Measurements from ENCODE around the gene ARPC1B.
"Not testable (repeated sequence)": the region's sequence is repeated elsewhere in the genome, so short reads cannot be mapped to it uniquely, and the experiment has no call there.

ARPC1B gene

DNA sequence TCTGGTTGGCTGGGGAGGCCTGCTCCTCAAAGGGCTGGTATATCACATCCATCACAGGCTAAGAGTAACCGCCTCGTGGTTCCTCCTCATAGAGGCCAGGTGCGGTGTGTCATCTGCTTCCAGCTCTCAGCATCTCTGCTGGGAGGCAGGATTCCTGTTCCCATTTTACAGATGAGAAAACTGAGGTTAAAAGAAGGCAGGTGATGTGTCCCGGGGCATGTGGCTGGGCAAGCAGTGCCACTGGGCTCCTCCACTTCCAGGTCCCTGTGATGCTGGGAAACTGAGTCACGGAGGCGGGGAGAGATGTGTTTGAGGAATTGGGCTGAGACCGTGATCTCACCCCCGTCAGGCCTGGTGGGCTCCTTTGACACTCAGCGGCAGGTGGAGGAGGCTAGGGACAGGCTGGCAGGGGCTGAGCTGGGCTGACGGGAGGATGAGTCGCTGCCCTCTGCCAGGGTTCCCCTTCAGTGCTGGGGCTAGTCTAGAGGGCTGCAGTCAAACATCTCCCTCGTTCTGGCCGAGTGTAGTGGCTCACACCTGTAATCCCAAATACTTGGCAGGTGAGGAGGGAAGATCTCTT, 9.4 kb downstream of the ARPC1B start:
- TF ChIP-seq, protein P1, sequence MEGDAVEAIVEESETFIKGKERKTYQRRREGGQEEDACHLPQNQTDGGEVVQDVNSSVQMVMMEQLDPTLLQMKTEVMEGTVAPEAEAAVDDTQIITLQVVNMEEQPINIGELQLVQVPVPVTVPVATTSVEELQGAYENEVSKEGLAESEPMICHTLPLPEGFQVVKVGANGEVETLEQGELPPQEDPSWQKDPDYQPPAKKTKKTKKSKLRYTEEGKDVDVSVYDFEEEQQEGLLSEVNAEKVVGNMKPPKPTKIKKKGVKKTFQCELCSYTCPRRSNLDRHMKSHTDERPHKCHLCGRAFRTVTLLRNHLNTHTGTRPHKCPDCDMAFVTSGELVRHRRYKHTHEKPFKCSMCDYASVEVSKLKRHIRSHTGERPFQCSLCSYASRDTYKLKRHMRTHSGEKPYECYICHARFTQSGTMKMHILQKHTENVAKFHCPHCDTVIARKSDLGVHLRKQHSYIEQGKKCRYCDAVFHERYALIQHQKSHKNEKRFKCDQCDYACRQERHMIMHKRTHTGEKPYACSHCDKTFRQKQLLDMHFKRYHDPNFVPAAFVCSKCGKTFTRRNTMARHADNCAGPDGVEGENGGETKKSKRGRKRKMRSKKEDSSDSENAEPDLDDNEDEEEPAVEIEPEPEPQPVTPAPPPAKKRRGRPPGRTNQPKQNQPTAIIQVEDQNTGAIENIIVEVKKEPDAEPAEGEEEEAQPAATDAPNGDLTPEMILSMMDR (IDR thresholded peaks at IDR 0.05; ENCODE audit: control extremely low read depth, extremely low read depth, low read depth, missing control alignments): no peak
- ChIA-PET CTCF (no interaction called here), POLR2A (no interaction called here)
- no peak for DNase-seq (ENCODE audit: extremely low spot score)

DNA sequence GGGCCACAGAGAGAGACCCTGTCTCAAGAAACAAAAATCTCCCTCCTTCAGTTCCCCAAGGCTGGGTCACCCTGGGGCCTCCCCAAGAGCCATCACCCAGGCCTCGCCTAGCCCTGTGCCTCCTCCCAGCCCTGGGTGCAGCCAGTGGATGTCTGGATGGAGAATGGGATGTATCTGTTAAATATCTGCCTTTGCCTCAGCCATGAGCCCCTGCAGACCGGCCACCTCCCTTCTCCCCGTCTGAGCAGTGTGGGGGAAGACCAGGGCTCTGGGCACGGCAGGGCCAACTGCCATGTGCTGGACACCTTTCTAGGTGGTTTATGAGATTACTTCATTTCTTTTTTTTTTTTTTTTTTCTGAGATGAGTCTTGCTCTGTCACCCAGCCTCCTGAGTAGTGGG, 10.0 kb downstream of the ARPC1B start:
- ChIA-PET CTCF (no interaction called here), POLR2A (no interaction called here)

DNA sequence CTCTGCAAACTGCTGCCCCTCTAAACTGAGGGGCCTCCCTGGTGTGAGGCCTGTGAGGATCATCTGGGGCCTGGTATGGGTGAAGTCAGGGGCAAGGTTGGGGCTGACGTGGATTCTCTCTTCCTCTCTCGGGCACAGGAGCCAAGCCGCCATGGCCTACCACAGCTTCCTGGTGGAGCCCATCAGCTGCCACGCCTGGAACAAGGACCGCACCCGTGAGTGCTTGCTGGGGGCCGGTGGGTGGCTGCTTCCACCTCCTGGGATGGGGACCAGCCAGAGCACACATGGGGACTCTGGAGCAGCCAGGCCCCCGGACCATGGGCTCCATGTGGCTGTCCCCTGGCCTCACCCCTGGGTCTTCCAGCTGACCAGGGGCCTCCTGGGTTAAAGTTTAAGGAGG, 11.0 kb downstream of the ARPC1B start:
- TF ChIP-seq, protein P1 (IDR thresholded peaks at IDR 0.05; ENCODE audit: control extremely low read depth, extremely low read depth, low read depth, missing control alignments): no peak
- ChIA-PET POLR2A (no interaction called here), CTCF (interaction anchor here (1.3 to 1.8 kb wide), 3 partner anchors 18 to 24 kb away, joined by 3 to 7 read pairs (median 6); no protein-coding TSS in a partner anchor)
- DNase-seq (ENCODE audit: extremely low spot score): no peak

More for the DNA sequence above, 10.0 kb downstream of the ARPC1B start:
- DNase-seq (ENCODE audit: extremely low spot score): no peak
- TF ChIP-seq, protein P1 (IDR thresholded peaks at IDR 0.05; ENCODE audit: control extremely low read depth, extremely low read depth, low read depth, missing control alignments): no peak

DNA sequence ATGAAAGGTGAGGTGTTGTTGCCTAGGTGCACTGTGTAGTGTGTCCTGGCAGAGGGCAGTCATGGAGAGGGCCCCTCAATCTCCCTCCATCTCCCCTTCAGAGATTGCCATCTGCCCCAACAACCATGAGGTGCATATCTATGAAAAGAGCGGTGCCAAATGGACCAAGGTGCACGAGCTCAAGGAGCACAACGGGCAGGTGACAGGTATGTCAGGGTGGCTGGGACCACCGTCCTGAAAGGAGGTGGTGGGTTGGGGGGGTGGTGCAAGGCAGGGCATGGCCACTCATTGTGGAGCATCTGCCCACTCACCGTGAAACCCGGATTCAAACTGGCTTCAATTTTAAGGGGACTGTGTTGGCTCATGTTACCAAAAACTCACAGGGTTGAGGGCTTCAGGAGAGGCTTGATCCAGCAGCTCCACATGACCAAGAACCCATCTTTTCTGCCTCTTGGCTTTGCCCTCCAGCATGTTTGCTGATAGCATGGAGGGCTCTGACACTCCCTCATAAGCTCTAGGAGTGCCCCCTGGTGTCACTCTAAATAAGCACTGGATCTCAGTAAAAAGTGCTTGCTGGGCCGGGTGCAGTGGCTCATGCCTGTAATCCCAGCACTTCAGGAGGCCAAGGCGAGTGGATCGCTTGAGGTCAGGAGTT, 12.2 kb downstream of the ARPC1B start:
- TF ChIP-seq, protein P1 (IDR thresholded peaks at IDR 0.05; ENCODE audit: control extremely low read depth, extremely low read depth, low read depth, missing control alignments): peak; percentile 55
- POLR2A ChIA-PET: interaction anchor here (0.6 kb wide), 1 partner anchor 275 kb away, joined by 3 read pairs; no protein-coding TSS in a partner anchor
- CTCF ChIA-PET: interaction anchor here (0.9 to 1.8 kb wide), 10 partner anchors 12 to 346 kb away, joined by 3 to 11 read pairs (median 4); partner anchors contain the start of gene ARPC1B
- no peak for DNase-seq (ENCODE audit: extremely low spot score)

DNA sequence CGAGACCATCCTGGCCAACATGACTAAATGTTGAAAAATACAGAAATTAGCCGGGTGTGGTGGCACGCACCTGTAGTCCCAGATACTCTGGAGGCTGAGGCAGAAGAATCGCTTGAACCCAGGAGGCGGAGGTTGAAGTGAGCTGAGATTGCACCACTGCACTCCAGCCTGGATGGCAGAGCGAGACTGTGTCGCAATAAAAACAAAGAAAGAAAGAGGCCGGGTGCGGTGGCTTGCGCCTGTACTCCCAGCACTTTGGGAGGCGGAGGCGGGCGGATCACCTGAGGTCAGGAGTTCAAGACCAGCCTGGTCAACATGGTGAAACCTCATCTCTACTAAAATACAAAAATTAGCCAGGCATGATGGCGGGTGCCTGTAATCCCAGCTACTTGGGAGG, 12.7 kb downstream of the ARPC1B start:
- DNase-seq (ENCODE audit: extremely low spot score); POLR2A ChIA-PET: not testable (repeated sequence)
- CTCF ChIA-PET: interaction anchor here (0.9 to 1.8 kb wide), 10 partner anchors 11 to 348 kb away, joined by 3 to 11 read pairs (median 4); partner anchors contain the start of gene ARPC1B

DNA sequence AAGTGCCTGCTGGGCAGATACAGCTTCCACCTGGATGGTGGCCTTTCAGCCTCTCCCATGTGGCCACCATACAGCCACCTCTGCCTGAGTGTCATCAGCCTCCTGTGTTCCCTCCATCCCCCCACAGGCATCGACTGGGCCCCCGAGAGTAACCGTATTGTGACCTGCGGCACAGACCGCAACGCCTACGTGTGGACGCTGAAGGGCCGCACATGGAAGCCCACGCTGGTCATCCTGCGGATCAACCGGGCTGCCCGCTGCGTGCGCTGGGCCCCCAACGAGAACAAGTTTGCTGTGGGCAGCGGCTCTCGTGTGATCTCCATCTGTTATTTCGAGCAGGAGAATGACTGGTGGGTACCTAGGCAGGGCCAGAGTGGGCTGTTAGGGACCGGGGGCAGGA, 13.4 kb downstream of the ARPC1B start:
- POLR2A ChIA-PET: no interaction called here
- TF ChIP-seq, protein P1 (IDR thresholded peaks at IDR 0.05; ENCODE audit: control extremely low read depth, extremely low read depth, low read depth, missing control alignments): no peak
- DNase-seq (ENCODE audit: extremely low spot score): no peak
- CTCF ChIA-PET: interaction anchor here (0.9 to 1.7 kb wide), 4 partner anchors 11 to 349 kb away, joined by 3 to 6 read pairs (median 4); no protein-coding TSS in a partner anchor

DNA sequence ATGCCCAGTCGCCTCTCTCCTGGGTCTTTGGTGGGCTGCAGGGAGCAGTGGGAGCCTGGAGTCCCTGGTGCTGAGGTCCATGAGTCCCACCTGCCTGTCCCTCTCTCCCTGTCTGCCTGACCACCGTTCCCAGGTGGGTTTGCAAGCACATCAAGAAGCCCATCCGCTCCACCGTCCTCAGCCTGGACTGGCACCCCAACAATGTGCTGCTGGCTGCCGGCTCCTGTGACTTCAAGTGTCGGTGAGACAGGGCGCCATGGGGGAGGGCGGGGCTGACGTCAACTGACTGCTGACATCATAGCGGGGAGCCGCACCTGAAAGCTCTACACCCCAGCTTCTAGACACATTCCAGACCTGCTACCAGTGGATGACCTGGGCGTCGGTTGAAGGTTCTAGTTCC, 15.2 kb downstream of the ARPC1B start:
- ChIA-PET CTCF (interaction anchor here (0.8 to 2.8 kb wide), 3 partner anchors 9 to 24 kb away, joined by 4 to 7 read pairs (median 6); no protein-coding TSS in a partner anchor), POLR2A (interaction anchor here (0.6 kb wide), 1 partner anchor 465 kb away, joined by 3 read pairs; no protein-coding TSS in a partner anchor)
- DNase-seq (ENCODE audit: extremely low spot score): no peak
- TF ChIP-seq, protein P1 (IDR thresholded peaks at IDR 0.05; ENCODE audit: control extremely low read depth, extremely low read depth, low read depth, missing control alignments): no peak

Measured in GM10248 (cell line).